Activated T-helper 1 cell treated with anti-CD3 and anti-CD28 coated beads, Interleukin-2, amount 50 U/mL, for 16 hours (primary cell): ENCODE results near the gene TPRN.

Experiments
- DNase-seq, 2 donors: peaks; one replicate each; pipeline ENCODE4 v3.0.0-alpha.2; 2020; ENCODE audit warnings: low read depth in 1 of 2, low spot score in 1 of 2

The TPRN gene

GRCh38 chr9:137213160-137214060 lies 12.9 kb upstream of the TPRN start:
- no peak for DNase-seq

GRCh38 chr9:137212520-137212919 lies 12.0 kb upstream of the TPRN start:
- DNase-seq: no peak

GRCh38 chr9:137211532-137211931 lies 11.0 kb upstream of the TPRN start:
- no peak for DNase-seq

- no peak for DNase-seq
Observed at GRCh38 chr9:137206602-137207001, 6.1 kb upstream of the TPRN start.

- DNase-seq: peak; percentile 89 to 91
Observed at GRCh38 chr9:137205126-137206069, 4.9 kb upstream of the TPRN start, which contains the start of the genes NDOR1 and TMEM203. Gene NDOR1 (plus strand): TSS chr9:137205700. CDS start chr9:137205778, 78 bp downstream. Gene TMEM203 (minus strand): TSS chr9:137205648. CDS start chr9:137205414, 234 bp downstream.

- DNase-seq: no peak
Observed at GRCh38 chr9:137204731-137205125, 4.2 kb upstream of the TPRN start.

GRCh38 chr9:137202966-137203365 lies 2.4 kb upstream of the TPRN start:
- DNase-seq: no peak

GRCh38 chr9:137201205-137201868 lies 796 bp upstream of the TPRN start:
- no peak for DNase-seq

- no peak for DNase-seq
Observed at GRCh38 chr9:137199411-137200121, 975 bp downstream of the TPRN start.

- DNase-seq: no peak
Observed at GRCh38 chr9:137198902-137199283, 1.6 kb downstream of the TPRN start.

GRCh38 chr9:137198051-137198901 lies 2.3 kb downstream of the TPRN start:
- DNase-seq: no peak

GRCh38 chr9:137195525-137196220 lies 4.9 kb downstream of the TPRN start:
- DNase-seq: no peak

GRCh38 chr9:137194909-137195308 lies 5.6 kb downstream of the TPRN start:
- DNase-seq: no peak

GRCh38 chr9:137194388-137194787 lies 6.2 kb downstream of the TPRN start:
- DNase-seq: no peak

- no peak for DNase-seq
Observed at GRCh38 chr9:137193771-137194170, 6.8 kb downstream of the TPRN start.

GRCh38 chr9:137192859-137193258 lies 7.7 kb downstream of the TPRN start:
- no peak for DNase-seq

- DNase-seq: no peak
Observed at GRCh38 chr9:137192448-137192780, 8.1 kb downstream of the TPRN start.

- DNase-seq: no peak
Observed at GRCh38 chr9:137191691-137192447, 8.7 kb downstream of the TPRN start.
